ENCODE results near the gene ATP10D. TPM values are rescaled to one million over a fixed set of nuclear protein-coding genes. Genes with fewer than 3 reads are reported as not detected.

The ATP10D gene
- total and polyA plus RNA-seq, 12 donors, result 3.8 to 70.0 (median 22.6) TPM

DNA sequence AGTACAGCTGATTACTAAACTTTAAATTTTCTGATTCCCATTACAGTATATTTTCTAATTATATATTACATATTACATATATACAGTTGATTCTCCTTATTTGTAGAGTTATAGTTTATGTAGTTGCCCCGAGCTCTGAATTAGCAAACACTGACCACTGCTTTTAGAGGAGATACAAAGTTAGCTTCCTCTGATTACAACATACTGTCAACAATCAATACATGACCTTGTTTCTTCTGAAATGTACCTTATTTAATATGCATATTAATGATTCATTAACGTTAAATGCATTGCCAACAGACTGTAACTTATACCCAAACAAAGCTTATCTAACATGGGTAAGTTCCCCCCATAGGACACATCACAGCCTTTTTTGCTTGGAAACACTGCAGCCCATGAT, 81.5 kb downstream of the ATP10D start:
- Histone ChIP-seq H3K4me3 (no peak overlapping the region), H3K27ac (no peak overlapping the region), H3K27me3 (no peaks in the 10 kb centered on the region), H3K9me3 (replicated peaks in 1 of 3) (no peaks in the 10 kb centered on the region), H3K4me1 (replicated peaks in 1 of 2) (peaks cover 0 to under 1% of the 10 kb centered on the region in 2 donors), H3K36me3 (replicated peaks in 1 of 2) (peaks cover 0 to 10% of the 10 kb centered on the region in 2 donors)
- no peak for TF ChIP-seq POLR2A (IDR thresholded peaks at IDR 0.05)
- TF ChIP-seq, protein P1, sequence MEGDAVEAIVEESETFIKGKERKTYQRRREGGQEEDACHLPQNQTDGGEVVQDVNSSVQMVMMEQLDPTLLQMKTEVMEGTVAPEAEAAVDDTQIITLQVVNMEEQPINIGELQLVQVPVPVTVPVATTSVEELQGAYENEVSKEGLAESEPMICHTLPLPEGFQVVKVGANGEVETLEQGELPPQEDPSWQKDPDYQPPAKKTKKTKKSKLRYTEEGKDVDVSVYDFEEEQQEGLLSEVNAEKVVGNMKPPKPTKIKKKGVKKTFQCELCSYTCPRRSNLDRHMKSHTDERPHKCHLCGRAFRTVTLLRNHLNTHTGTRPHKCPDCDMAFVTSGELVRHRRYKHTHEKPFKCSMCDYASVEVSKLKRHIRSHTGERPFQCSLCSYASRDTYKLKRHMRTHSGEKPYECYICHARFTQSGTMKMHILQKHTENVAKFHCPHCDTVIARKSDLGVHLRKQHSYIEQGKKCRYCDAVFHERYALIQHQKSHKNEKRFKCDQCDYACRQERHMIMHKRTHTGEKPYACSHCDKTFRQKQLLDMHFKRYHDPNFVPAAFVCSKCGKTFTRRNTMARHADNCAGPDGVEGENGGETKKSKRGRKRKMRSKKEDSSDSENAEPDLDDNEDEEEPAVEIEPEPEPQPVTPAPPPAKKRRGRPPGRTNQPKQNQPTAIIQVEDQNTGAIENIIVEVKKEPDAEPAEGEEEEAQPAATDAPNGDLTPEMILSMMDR (IDR thresholded peaks at IDR 0.05), result no peak
- 78 to 82% (median 80%) methylated on average over 2 of the region's 2 CpGs for WGBS, 4 donors
- intact Hi-C loops (cut with DNase I), result loop anchor here (10.0 kb wide), 1 partner anchor 82 kb away; the partner anchor contains the start of gene ATP10D (in 2 of the 2)
- DNase-seq, result no peak

DNA sequence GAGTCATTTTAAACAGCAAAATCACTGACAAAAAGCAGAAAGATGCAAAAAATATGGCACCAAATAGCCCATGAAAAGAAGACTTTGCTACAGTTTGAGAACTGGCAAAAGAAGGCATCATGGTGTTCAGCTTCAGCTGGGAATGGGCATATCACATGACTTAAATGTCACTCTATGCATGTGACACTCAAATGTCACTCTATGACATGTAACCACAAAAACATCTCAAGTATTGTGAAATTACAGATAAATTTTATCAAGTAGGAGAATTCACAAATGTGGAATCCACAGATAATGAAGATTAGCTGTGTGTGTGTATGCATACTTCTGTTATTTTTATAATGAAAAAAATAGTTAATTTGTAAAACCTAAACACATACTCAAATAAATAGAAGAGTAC, 81.9 kb downstream of the ATP10D start:
- DNase-seq, result no peak
- TF ChIP-seq POLR2A (IDR thresholded peaks at IDR 0.05), result no peak
- TF ChIP-seq, protein P1 (IDR thresholded peaks at IDR 0.05), result no peak
- no peaks in the 10 kb centered on the region for H3K4me1 ChIP-seq (replicated peaks in 1 of 2)
- H3K27ac ChIP-seq, result no peak overlapping the region
- peaks cover 0 to 12% of the 10 kb centered on the region in 2 donors for H3K36me3 ChIP-seq (replicated peaks in 1 of 2)
- intact Hi-C loops (cut with DNase I), result loop anchor here (10.0 kb wide), 1 partner anchor 82 kb away; the partner anchor contains the start of gene ATP10D (in 2 of the 2)
- H3K27me3 ChIP-seq, result no peaks in the 10 kb centered on the region
- H3K9me3 ChIP-seq (replicated peaks in 1 of 3), result no peaks in the 10 kb centered on the region
- no peak overlapping the region for H3K4me3 ChIP-seq

DNA sequence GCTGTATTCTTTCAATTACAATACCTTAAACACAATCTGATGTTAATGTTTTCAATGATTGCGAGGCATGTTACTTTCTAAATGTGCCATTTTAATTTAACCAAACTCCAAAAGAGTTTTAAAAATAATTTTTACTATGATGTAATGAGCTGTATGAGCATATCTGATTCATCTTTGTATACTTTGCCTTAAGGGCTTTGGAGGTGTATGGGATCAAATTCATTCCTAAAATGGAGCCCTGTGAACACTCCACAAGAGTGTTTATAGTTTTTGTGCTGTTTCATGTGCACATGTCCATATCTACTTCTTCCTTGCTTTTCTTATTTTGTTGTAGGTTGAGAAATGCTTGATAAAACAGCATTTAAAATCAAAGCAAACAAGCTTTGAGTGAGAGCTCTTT, 82.4 kb downstream of the ATP10D start:
- peaks cover 0 to 14% of the 10 kb centered on the region in 2 donors for H3K36me3 ChIP-seq (replicated peaks in 1 of 2)
- no peaks in the 10 kb centered on the region for H3K27me3 ChIP-seq
- WGBS, 4 donors, result 96 to 100% (median 98%) methylated on average over 1 of the region's 1 CpG
- no peak for TF ChIP-seq POLR2A (IDR thresholded peaks at IDR 0.05)
- TF ChIP-seq, protein P1 (IDR thresholded peaks at IDR 0.05), result no peak
- H3K4me1 ChIP-seq (replicated peaks in 1 of 2), result no peaks in the 10 kb centered on the region
- DNase-seq, result no peak
- H3K4me3 ChIP-seq, result no peak overlapping the region
- intact Hi-C loops (cut with DNase I), result loop anchor here (10.0 kb wide), 1 partner anchor 83 kb away; the partner anchor contains the start of gene ATP10D (in 2 of the 2)
- H3K9me3 ChIP-seq (replicated peaks in 1 of 3), result no peaks in the 10 kb centered on the region
- no peak overlapping the region for H3K27ac ChIP-seq

DNA sequence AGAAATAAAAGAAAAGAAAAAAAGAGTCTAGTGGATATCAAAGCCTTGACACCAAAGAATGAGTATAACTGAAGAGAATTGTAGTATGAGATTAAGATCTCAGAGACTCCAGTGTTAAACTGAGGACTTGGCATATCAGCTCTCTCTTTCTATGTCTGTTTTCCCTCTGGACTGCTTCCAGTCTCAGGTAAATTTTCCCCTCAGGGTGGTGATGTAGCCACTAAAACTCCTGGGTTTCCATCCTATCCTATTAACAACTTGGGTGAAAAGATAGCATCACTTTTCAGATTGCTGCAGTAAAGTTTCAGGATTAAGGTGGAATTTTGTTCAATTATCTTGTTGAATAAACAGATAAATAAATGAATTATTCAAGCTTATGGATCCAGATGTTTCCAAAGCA, 85.7 kb downstream of the ATP10D start:
- no peaks in the 10 kb centered on the region for H3K27me3 ChIP-seq
- no peak overlapping the region for H3K4me3 ChIP-seq
- no peaks in the 10 kb centered on the region for H3K9me3 ChIP-seq (replicated peaks in 1 of 3)
- TF ChIP-seq, protein P1 (IDR thresholded peaks at IDR 0.05), result no peak
- no peak for TF ChIP-seq POLR2A (IDR thresholded peaks at IDR 0.05)
- no peak for DNase-seq
- no peaks in the 10 kb centered on the region for H3K4me1 ChIP-seq (replicated peaks in 1 of 2)
- peaks cover 0 to 28% of the 10 kb centered on the region in 2 donors for H3K36me3 ChIP-seq (replicated peaks in 1 of 2)
- no peak overlapping the region for H3K27ac ChIP-seq
- intact Hi-C loops (cut with DNase I), result no loop called here
